NCI-H1436 treated with DMSO at 0.1 percent for 48 hours (cell line): ENCODE measurements around the gene TSEN15.

Experiments
- DNase-seq: peaks from one replicate; lab custom pipeline; 2025; lab: John Stamatoyannopoulos, UW

Gene TSEN15

DNA sequence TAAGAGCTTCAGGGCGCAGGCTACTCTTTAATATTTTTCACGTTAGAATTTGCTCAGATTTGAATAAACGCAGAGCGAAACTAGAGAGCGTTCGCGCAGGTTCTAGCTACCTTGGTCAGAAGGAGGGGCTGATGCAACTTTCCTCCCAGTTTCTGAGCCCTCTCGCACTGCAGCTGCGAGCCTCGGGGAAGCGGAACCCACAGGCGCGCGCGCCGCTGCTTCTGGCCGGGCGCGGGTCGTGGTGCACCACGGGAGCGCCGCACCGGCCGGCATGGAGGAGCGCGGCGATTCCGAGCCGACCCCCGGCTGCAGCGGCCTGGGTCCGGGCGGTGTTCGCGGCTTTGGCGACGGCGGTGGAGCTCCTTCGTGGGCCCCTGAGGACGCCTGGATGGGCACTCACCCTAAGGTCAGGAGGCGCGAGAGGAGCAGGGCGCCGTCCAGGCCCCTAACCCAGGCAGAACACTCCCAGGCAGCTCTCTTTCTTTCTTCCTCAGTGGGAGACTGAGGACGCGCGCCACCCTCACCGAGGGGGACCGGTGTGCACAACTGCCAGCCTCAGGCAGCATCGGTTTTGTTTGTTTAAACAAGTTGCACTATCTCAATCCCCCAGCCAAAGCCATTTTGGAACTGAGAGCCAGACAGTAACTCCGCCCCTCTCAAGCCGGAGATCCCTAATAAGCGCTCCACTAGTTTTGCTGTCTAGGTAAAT, at the start of gene TSEN15:
Gene TSEN15, plus strand, starts transcription at position 246 of the 709 bp plus-strand sequence. Its CDS starts 26 bp downstream, at position 272.
- DNase-seq: no peak

DNA sequence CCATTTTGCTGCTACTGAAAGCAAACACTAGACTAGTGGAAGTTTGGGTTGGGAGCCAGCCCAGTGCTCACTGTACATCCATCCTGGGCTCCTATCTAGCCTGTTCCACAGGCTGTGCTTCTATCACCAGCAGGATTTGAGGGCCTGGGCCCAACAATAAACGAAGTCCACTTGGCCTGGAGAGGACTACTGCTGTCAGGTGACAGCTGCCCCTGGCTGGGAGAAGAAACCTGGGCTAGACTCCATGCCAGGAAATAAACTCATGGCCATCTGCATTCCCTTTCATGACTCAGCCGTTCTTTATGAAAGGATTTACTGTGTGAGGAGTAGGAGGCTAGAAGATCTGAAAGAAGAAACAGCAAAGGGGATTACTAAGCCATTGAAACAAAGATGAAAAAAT, 49.5 kb upstream of the TSEN15 start:
- no peak for DNase-seq

DNA sequence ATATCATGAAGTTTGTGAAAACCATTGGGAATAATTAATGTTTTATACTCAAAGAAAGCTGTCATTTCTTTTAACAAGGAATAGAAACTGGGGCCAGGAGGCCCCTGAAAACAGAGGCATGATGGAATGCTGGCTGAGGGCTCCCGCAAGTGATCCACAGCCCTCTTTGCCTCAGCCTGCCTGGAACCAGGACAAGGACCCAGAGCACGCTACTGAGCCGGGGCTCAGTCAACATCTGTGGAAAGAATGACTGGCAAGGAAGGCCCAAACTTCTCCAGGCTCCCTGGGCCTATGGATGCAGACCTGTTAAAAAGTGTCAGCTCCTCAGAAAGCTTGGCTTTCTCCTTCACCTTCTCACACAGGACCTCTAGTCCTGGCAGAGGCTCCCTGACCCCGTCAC, 46.6 kb upstream of the TSEN15 start:
- no peak for DNase-seq

DNA sequence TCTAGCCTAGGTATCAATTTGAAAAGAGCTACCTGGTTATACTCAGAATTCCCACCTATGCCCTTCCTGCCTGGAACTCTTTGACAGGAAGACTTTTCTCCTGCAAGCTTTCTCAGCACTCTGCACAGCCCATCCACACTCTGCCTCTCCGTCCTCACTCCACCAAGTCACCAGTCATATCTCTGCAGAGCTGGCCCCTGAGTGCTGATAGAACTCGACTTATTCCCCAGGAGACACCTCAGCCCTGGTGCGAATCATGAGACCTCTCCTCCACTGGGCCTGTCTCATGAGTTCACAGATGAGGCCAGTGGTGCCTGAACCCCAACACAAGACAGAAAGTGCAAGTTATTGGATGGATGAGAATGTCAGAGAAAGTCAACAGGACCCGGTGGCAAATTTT, 46.0 kb upstream of the TSEN15 start:
- no peak for DNase-seq

- no peak for DNase-seq
Measured at GRCh38 chr1:184010788-184011187, 40.7 kb upstream of the TSEN15 start.

DNA sequence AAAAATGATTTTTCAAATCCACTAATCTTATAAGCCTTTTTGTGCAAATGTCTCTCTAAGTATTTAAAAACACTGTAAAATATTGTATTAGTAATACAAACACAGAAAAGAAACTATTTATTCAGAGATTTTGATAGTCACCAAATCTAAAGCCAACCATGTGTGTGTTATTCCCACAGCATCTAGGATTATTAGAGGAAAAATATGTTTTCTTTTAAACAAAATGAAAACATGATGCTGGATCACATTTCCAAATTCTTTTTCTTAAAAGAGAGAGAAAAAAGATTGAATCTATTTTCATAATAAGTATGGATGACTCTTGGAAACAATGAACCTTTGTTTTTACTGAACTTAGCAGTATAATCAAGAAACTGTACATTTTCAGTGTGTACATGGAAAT, 39.3 kb upstream of the TSEN15 start:
- no peak for DNase-seq

DNA sequence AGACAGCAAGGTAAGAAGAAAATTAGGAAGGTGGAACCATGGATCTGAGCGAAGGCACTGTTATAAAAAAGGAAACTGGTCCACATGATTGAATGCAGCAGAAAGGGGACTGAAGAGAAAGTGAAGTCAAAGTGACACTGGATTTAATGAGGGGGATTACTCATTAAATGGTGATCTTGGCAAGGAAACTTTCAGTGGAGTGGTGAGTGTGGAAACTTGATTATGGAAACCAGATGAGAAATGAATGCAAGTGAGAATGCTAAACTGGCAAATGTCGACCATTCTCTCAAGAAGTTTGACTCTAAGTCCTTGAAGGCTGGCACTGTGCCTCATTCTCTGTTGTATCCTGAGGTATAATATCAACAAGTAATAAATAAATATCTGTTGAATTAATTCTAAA, 37.3 kb upstream of the TSEN15 start:
- DNase-seq: no peak

GRCh38 chr1:184016169-184016568, 35.4 kb upstream of the TSEN15 start:
- DNase-seq: no peak

DNA sequence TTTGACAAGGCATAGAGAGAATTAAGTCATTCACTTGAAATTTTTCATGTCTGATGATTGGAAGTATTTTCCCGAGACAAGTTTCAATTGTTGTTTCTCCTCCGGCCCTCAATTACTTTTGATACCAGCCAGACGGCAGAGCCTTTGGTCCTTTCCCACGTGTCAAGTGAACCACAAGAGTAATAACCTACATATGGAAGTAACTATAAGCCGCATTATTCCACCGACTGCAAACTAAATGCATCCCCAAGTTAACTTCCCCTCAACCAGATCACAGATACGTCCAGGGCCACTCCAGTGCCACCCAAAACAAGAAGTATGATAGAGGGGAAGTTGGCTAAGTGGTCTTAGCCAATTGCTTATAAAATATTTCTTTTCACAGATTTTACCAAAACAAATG, 34.2 kb upstream of the TSEN15 start:
- no peak for DNase-seq

DNA sequence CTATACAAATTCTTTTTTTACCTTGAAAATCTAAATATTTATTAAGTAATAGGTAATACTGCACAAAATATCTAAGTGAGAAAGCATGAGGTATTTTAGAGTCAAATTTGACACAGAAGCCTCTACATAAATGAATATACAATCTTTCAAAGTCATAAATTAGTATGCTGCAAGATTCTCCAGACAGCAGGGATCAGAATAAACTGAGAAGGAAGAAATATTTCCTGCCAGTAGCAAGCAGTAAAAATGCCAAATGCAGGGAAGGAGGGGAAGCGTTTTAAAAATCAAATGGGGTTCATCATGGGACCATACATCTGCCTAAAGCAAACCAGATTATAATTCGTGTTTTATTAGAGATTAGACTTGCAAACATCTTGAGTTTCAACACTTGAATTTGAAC, 32.9 kb upstream of the TSEN15 start:
- no peak for DNase-seq

DNA sequence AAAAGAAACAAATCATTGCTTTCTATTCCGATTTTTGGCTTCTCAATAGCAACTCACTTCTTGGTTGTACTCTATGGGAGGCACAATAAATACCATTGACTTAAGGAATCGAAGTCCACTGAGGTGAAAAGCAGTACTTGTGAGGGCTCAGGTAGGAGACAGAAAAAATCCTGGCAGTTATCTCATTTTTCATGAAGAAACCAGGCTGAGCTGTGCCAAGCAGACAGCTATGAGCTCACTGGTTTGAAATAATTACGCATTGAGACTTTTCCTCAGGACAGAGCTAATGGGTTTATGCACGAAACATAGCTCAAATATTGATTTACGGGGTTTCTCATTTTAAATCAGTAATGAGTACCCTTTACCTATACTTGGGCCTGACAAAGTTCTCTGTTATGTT, 32.5 kb upstream of the TSEN15 start:
- no peak for DNase-seq

GRCh38 chr1:184019506-184019905, 32.0 kb upstream of the TSEN15 start:
- no peak for DNase-seq

GRCh38 chr1:184020328-184020727, 31.2 kb upstream of the TSEN15 start:
- DNase-seq: no peak

- no peak for DNase-seq
Measured at GRCh38 chr1:184020855-184021254, 30.7 kb upstream of the TSEN15 start.

- no peak for DNase-seq
Measured at GRCh38 chr1:184021728-184022127, 29.8 kb upstream of the TSEN15 start.

- no peak for DNase-seq
Measured at GRCh38 chr1:184022668-184023067, 28.9 kb upstream of the TSEN15 start.

DNA sequence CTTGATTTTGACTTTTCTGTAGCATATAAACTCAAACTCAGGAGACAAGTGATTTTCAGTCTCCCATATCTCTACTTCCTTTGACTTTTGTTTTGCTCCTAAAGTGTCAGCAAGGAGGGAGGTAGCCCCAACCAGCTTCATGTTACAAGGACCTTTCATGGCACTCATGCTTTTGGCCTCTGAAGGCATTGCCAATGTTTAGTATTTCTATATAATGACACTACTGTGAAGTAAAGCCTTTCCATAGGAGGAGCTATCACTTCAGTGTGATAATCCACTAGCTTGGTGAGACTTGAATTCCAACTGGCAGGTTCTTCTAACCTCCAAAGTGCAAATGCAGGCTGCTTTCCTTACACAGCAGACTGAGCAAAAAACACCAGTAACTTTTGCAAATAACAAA, 28.4 kb upstream of the TSEN15 start:
- DNase-seq: no peak

DNA sequence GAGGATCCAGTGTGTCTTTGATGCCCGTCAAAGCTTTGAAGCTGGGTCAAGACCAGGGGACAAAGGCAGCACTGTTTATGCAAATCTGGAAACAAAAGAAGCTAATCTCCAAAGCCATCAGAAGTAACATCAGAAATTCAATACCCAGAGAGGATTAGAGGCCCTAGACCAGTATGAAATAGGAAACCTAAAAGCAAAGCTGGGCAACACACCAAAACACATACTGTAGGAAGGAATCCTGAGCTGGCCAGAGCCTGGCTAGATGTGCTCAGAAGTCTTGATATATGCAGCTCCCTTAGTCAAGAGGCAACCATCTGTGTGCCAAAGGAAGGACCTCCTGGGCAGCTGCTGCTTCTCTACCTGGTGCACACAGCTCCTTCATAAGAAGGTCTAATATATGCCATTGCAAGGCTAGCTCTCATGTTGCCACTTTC, 26.3 kb upstream of the TSEN15 start:
- no peak for DNase-seq

DNA sequence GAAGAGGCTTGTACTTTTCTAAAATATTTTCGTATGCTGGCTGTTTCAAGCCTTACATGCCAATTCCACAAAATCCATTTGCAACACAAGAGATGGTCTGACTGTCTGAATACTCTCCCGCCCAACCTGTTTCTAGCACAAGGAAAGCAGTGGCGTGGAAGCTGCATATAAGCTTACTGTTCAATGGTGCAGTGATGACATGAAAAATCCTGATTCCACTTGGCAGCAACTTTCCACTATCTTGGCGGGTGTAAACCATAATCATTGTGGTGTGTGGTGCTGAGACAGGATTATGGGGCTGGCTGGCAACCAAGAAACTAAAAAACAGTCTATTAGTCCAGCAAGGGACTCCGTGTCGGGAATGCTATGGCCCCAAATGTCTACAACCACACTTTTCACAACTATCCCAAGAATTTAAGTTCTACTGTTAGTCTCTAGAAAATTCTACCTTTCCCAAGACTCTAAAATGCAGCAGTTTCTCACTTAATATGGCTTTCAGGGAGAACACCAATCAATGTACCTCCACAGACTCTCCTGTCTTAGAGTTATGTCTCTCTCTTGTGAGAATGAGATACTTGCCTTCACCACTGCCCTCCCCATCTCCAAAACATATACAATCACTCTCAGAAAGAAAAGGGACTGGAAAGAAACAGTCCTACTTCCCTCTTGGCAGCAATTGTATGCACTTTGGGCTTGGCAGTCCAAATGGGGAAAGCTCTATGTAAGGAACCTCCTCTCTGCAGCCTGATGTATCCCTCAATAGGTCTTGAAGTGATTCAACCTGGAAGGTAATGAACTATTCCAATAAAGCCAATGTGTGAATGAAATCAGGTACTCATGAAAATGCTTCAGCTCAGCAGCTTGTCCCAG, 23.5 kb upstream of the TSEN15 start:
- DNase-seq: no peak

DNA sequence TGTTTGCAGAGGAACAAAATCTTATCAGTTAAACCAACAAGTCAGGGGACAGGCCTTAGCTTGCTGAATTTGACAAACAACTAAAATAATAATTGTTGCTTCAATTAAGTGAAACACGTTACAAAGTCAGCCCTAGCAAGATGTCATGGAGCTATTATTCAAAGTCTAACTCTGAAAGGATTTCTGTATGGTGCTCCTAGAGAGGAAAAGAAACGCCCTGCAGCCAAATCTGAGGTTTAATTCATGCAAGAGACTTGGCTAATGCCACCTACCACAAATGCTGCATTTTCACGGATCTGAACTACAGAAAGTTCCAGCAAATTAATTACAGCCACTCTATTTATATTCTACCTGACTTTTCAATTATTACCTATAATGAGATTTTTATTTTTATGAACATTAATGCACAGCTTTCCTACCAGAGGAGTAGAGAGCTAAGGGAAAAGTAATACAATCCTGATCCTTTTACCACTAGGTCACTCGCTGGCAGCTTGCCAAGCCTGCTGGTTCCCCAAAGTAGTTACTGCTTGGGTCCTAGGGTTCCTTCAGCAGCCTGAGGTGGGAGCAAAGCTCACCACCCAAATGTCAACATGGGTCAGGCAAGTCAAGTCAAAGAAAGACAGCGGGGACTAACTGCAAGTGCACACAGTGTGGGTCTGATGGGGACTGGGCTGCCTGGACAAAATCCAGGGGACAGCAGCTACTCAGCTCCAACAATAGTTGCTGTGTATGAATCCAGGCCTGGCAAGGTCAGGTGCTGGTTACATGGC, 22.5 kb upstream of the TSEN15 start:
- no peak for DNase-seq

DNA sequence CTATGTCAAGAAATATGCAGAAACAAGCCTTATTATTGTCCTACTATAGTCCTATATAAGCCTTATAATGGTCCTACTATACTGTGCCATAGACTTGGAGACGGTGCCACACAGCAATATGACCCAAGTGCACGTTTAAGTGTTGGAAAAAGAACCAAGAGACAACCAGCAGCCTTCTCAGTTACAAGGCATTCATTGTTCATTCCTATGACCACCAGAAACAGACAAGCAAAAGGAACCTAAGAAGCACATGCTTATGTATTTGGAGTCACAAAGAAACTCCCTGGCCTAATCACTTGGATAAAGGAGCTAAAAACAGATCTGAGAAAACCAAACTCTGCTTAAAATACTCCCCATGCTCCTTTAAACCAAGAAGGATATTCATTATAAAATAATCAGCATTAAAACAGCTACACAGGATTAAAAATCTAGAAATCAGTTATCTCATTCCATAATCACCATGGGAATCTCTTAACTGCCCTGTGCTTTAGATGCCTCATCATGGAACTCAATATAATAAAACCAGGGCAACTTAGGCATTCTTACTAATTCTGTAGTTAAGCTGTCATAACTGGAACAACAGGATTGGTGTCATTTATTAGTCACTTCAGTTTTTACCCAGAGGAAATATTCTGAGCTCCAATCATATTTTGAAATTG, 21.0 kb upstream of the TSEN15 start:
- no peak for DNase-seq

DNA sequence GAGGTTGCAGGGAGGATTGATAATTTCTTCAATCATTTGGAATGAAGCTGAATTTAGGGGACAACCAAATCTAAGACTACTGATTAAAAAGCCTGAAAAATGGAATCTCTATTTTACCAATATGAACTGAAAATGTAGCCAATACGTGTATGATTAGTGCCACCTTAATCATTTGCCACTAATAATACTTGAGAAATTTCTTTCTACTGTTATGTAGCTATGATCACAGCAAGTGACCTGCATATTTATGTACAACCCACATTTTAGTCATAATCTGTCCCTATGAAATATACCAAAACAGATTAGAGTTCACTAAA, 20.5 kb upstream of the TSEN15 start:
- no peak for DNase-seq
